Neural cell (in vitro differentiated cells): Measurements from ENCODE around the gene ADCY4. TPM values are rescaled to one million over a fixed set of nuclear protein-coding genes. Genes with fewer than 3 reads are reported as not detected.

Experiments
- H2AFZ ChIP-seq: fragments of 200-600, 300-800 bp; sonication (generic), shearing (Covaris generic); 2 replicates; pipeline ENCODE4 v1.6.0; 2014; ENCODE audit warnings: low read depth, mild to moderate bottlenecking, antibody characterized with exemption, low read length, moderate library complexity
- H3F3A ChIP-seq: fragments of 200-600 bp; shearing (Covaris generic); 2 replicates; pipeline ENCODE4 v1.6.1; 2016; ENCODE audit warnings: mild to moderate bottlenecking, moderate library complexity, mixed read lengths, antibody characterized with exemption, low read length; ENCODE audit not compliant: insufficient read depth, poor library complexity, severe bottlenecking
- H3K27ac ChIP-seq: fragments of 200-600, 300-800 bp; sonication (generic), shearing (Covaris generic); 2 replicates; pipeline ENCODE4 v1.5.1; 2014; ENCODE audit warnings: mild to moderate bottlenecking, low read length, moderate library complexity
- H3K27me3 ChIP-seq: fragments of 300-800, 200-600 bp; sonication (generic), shearing (Covaris generic); 2 replicates; pipeline ENCODE4 v1.6.0; 2014; ENCODE audit warnings: mild to moderate bottlenecking, low read depth, low read length, moderate library complexity; ENCODE audit not compliant: insufficient read depth
- H3K36me3 ChIP-seq: fragments of 300-800, 200-600 bp; sonication (generic), shearing (Covaris generic); 2 replicates; pipeline ENCODE4 v1.5.1; 2014; ENCODE audit warnings: mild to moderate bottlenecking, antibody characterized with exemption, low read length, moderate library complexity; ENCODE audit not compliant: insufficient read depth
- H3K4me2 ChIP-seq: fragments of 300-800, 200-600 bp; sonication (generic), shearing (Covaris generic); 2 replicates; pipeline ENCODE4 v1.6.0; 2014; ENCODE audit warnings: mild to moderate bottlenecking, low read length
- H3K4me3 ChIP-seq: fragments of 300-800, 200-600 bp; sonication (generic), shearing (Covaris generic); 2 replicates; pipeline ENCODE4 v1.5.1; 2014; ENCODE audit warnings: mild to moderate bottlenecking, low read length, moderate library complexity
- H3K79me2 ChIP-seq: fragments of 200-600 bp; shearing (Covaris generic); replicated peaks from 2 replicates; pipeline ENCODE4 v1.6.0; 2014; ENCODE audit warnings: mild to moderate bottlenecking, low read length, moderate library complexity; ENCODE audit not compliant: insufficient read depth
- H3K9ac ChIP-seq: fragments of 300-800, 200-600 bp; sonication (generic), shearing (Covaris generic); 2 replicates; pipeline ENCODE4 v1.6.1; 2016; ENCODE audit warnings: mild to moderate bottlenecking, low read length, mixed read lengths
- H3K9me2 ChIP-seq: fragments of 200-600 bp; shearing (Covaris generic); 2 replicates; pipeline ENCODE4 v1.6.1; 2016; ENCODE audit warnings: mild to moderate bottlenecking, low read length, mixed read lengths; ENCODE audit not compliant: insufficient read depth
- H3K9me3 ChIP-seq: fragments of 200-600, 300-800 bp; sonication (generic), shearing (Covaris generic); 2 replicates; pipeline ENCODE4 v1.6.1; 2016; ENCODE audit warnings: mild to moderate bottlenecking, mixed run types, low read length, moderate library complexity, mixed read lengths
- H4K20me1 ChIP-seq: fragments of 200-600 bp; shearing (Covaris generic); 2 replicates; pipeline ENCODE4 v1.6.1; 2016; ENCODE audit warnings: mild to moderate bottlenecking, mixed run types; ENCODE audit not compliant: insufficient read depth
- EP300 ChIP-seq: fragments of 450-650 bp; conservative IDR thresholded peaks from 2 replicates; pipeline ENCODE4 v1.6.1; 2014; ENCODE audit warnings: antibody characterized with exemption, mild to moderate bottlenecking, moderate library complexity; ENCODE audit not compliant: poor library complexity, severe bottlenecking
- EZH2 ChIP-seq: fragments of 200-600, 300-800 bp; shearing (Covaris generic), sonication (generic); IDR thresholded peaks from 2 replicates; pipeline ENCODE4 v1.6.1; 2014; ENCODE audit warnings: antibody characterized with exemption, low read length, borderline replicate concordance, mild to moderate bottlenecking; ENCODE audit not compliant: insufficient read depth, poor library complexity, severe bottlenecking
- MXI1 ChIP-seq: fragments of 450-650 bp; conservative IDR thresholded peaks from 2 replicates; pipeline ENCODE4 v1.6.1; 2014; ENCODE audit warnings: antibody characterized with exemption, mild to moderate bottlenecking; ENCODE audit not compliant: poor library complexity, severe bottlenecking
- POLR2AphosphoS5 ChIP-seq: IDR thresholded peaks from 2 replicates; pipeline ENCODE4 v1.6.1; 2012
- RAD21 ChIP-seq: fragments of 450-650 bp; conservative IDR thresholded peaks from 2 replicates; pipeline ENCODE4 v1.6.1; 2014; ENCODE audit warnings: antibody characterized with exemption, mild to moderate bottlenecking, moderate library complexity
- SMC3 ChIP-seq: fragments of 450-650 bp; conservative IDR thresholded peaks from 2 replicates; pipeline ENCODE4 v1.6.1; 2014; ENCODE audit warnings: antibody characterized with exemption, mild to moderate bottlenecking, moderate library complexity; ENCODE audit not compliant: poor library complexity
- TAF1 ChIP-seq: IDR thresholded peaks from 2 replicates; pipeline ENCODE4 v1.6.1; 2012; ENCODE audit warnings: low read depth
- polyA plus RNA-seq: library from polyadenylated mRNA; depleted of rRNA; stranded (reverse); fragments of >200 nt; gene quantifications from 2 replicates; pipeline ENCODE4 v1.2.3, GENCODE V29; 2014
- TF ChIP-seq, protein P1 (sequence below): IDR thresholded peaks from 2 replicates; pipeline ENCODE4 v1.6.1; 2012; ENCODE audit warnings: borderline replicate concordance
- TF ChIP-seq, protein P2 (sequence below): fragments of 450-650 bp; IDR thresholded peaks from 2 replicates; pipeline ENCODE4 v1.5.1; 2014; ENCODE audit warnings: antibody characterized with exemption, mild to moderate bottlenecking, moderate library complexity; ENCODE audit not compliant: poor library complexity, severe bottlenecking

The ADCY4 gene
- polyA plus RNA-seq, 1 donor from 2014 or later, result not detected

DNA sequence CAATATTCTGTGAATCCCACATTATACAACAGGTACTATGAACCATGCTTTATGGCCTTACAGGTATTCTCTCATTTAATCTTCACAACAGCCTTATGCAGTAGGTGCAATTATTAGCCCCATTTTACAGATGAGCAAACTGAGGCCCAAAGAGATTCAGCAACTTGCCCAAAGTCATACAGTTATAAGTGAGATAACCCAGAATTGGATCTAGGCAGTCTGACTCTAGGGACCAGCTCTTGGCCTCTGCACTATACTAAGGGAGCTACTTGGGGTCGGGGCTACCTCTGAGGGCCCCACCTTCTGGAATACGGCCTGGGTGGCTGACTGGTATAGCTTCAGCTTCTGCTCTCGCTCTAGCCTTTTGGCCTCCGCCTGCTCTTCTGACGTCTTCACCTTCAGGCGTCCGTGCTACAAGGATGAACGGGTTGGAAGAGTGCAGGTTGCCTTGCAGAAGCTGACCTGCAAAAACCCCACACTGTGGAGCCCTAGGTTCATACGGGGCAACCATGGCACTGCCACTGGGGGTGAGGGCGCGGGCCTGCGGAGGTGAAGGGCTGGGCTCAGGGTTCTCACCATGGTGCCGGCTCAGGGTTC is 64.2 kb downstream of the ADCY4 start:
- TF ChIP-seq EP300 (no peak), RAD21 (no peak), POLR2AphosphoS5 (no peak), TAF1 (no peak), MXI1 (no peak), EZH2 (no peak), SMC3 (no peak)
- TF ChIP-seq, protein P1, sequence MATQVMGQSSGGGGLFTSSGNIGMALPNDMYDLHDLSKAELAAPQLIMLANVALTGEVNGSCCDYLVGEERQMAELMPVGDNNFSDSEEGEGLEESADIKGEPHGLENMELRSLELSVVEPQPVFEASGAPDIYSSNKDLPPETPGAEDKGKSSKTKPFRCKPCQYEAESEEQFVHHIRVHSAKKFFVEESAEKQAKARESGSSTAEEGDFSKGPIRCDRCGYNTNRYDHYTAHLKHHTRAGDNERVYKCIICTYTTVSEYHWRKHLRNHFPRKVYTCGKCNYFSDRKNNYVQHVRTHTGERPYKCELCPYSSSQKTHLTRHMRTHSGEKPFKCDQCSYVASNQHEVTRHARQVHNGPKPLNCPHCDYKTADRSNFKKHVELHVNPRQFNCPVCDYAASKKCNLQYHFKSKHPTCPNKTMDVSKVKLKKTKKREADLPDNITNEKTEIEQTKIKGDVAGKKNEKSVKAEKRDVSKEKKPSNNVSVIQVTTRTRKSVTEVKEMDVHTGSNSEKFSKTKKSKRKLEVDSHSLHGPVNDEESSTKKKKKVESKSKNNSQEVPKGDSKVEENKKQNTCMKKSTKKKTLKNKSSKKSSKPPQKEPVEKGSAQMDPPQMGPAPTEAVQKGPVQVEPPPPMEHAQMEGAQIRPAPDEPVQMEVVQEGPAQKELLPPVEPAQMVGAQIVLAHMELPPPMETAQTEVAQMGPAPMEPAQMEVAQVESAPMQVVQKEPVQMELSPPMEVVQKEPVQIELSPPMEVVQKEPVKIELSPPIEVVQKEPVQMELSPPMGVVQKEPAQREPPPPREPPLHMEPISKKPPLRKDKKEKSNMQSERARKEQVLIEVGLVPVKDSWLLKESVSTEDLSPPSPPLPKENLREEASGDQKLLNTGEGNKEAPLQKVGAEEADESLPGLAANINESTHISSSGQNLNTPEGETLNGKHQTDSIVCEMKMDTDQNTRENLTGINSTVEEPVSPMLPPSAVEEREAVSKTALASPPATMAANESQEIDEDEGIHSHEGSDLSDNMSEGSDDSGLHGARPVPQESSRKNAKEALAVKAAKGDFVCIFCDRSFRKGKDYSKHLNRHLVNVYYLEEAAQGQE, result no peak
- TF ChIP-seq, protein P2, sequence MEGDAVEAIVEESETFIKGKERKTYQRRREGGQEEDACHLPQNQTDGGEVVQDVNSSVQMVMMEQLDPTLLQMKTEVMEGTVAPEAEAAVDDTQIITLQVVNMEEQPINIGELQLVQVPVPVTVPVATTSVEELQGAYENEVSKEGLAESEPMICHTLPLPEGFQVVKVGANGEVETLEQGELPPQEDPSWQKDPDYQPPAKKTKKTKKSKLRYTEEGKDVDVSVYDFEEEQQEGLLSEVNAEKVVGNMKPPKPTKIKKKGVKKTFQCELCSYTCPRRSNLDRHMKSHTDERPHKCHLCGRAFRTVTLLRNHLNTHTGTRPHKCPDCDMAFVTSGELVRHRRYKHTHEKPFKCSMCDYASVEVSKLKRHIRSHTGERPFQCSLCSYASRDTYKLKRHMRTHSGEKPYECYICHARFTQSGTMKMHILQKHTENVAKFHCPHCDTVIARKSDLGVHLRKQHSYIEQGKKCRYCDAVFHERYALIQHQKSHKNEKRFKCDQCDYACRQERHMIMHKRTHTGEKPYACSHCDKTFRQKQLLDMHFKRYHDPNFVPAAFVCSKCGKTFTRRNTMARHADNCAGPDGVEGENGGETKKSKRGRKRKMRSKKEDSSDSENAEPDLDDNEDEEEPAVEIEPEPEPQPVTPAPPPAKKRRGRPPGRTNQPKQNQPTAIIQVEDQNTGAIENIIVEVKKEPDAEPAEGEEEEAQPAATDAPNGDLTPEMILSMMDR, result no peak
- Histone ChIP-seq H3K4me3 (peak overlapping the region; percentile 88), H2AFZ (peak overlapping the region; percentile 88), H4K20me1 (no peaks in the 10 kb centered on the region), H3K27me3 (no peaks in the 10 kb centered on the region), H3K79me2 (no peaks in the 10 kb centered on the region), H3K27ac (peak overlapping the region; percentile 83), H3K9ac (peak overlapping the region; percentile 86), H3K9me3 (no peaks in the 10 kb centered on the region), H3K9me2 (no peaks in the 10 kb centered on the region), H3K36me3 (no peaks in the 10 kb centered on the region), H3K4me2 (peak overlapping the region; percentile 55), H3F3A (no peaks in the 10 kb centered on the region)

DNA sequence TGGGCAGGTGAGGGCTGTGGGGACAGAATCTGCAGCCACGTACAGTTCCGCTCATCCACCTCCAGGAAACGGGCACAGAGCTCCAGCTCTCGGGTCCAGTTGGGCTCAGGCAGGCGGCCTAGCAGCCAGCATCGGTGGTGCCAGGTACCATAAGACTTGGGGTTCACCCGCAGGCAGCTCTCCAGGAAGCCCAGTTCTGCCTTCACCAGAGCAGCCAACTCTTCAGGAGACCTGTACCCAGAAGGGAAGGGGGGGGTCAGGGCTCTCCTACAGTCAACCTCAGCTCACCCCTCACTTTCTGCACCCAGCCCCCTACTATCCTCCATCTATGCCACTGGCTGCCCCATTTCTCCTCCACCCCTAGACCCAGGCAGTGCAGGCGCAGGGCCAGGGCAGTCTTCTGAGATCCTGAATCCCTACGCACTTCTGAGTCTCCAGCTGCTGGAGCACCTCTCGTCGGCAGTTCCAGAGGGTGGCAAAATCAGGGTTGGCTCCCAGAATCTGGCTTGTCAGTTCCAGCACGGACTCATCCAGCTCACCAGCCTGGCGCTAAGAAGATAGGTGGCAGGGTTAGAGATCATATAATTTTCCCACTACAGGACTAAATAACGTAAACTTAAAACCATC is 64.8 kb downstream of the ADCY4 start:
- Histone ChIP-seq H3K27ac (no peak overlapping the region), H3F3A (no peaks in the 10 kb centered on the region), H3K9ac (no peak overlapping the region), H3K27me3 (no peaks in the 10 kb centered on the region), H3K9me3 (no peaks in the 10 kb centered on the region), H3K4me2 (no peak overlapping the region), H4K20me1 (no peaks in the 10 kb centered on the region), H3K9me2 (no peaks in the 10 kb centered on the region), H3K36me3 (no peaks in the 10 kb centered on the region), H3K4me3 (peak overlapping the region; percentile 88), H3K79me2 (no peaks in the 10 kb centered on the region), H2AFZ (no peak overlapping the region)
- TF ChIP-seq, protein P2, result no peak
- TF ChIP-seq EZH2, result no peak
